ENCODE data around the gene MAD2L1.

GRCh38 chr4:120083152-120083551 is 16.5 kb upstream of the MAD2L1 start:
- TF ChIP-seq CTCF (IDR thresholded peaks at IDR 0.05): no peak
- TF ChIP-seq TCF7L2 (IDR thresholded peaks at IDR 0.05; ENCODE audit: low read depth, low read length): no peak
- TF ChIP-seq REST (IDR thresholded peaks at IDR 0.05; ENCODE audit: insufficient read depth in 1 of 2, low read depth in 2 of 2, low read length in 1 of 2): no peak
- no peak for TF ChIP-seq POLR2AphosphoS5 (IDR thresholded peaks at IDR 0.05; ENCODE audit: low read depth, low read length)

Measured in Panc1 (cell line).